ENCODE measurements around the gene BTBD9.

DNA sequence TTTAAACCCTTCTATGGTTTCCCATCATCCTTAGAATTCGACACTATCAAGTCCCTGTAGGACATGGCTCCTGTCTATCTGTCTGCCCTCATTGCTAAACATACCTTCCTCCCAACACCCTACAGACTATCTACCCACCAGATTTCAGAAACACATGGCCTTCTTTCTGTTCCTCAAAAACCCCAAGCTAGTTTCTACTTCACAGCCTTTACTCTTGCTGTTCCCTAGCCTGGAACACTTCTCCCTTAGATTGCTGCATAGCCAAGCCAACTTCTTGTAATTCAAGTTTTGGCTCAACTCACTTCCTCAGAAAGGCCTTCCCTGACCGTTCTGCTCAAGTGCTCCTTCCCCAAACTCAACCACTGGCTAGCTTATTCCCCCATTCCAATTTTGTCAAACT, 156.2 kb downstream of the BTBD9 start:
- no peak for TF ChIP-seq EZH2 (IDR thresholded peaks at IDR 0.05; ENCODE audit: insufficient read depth, low read length)
- no peak for TF ChIP-seq CTCF (IDR thresholded peaks at IDR 0.05; ENCODE audit: insufficient read depth, low read depth, low read length)
